ENCODE measurements around the gene ATXN7L3.
A peak's percentile ranks its signal among the peaks of the same experiment; 100 is the strongest.

ATXN7L3 gene

GRCh38 chr17:44198721-44199552 is 747 bp downstream of the ATXN7L3 start:
- DNase-seq = peak; percentile 59

DNA sequence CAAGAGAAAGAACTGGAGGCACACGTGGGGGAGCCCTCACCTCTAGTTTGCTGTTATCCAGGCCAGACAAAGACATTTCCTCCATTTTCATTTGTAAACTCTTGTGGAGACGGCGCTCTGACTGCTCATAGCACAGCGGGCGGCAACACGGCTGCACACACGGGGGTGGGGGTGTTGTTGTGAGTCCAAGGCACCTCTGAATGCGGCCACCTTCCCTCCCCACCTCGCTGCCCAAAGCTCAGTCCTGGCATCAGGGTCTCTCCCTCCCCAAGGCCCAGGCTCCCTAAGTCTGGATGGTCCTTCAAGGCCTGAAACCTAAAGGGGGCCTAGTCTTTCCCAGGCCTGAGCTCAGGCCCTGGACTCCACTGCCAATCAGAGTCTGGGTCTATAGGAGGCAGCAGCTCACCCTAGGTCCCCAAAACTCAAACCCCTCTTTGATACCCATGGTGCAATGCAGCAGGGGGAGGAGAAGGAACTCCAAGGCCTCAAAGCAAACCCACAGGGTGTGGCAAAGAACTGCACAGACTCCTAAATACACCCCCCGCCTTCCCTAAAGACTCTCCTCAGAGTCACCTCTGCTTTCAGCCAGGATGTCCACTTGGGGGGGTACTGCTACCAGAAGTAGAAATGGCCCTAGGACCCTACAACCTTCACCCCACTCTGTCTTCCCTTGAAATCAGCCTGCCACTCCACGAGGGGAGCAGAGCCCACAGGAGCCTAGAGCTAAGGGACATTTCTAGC is 1.5 kb downstream of the ATXN7L3 start:
- peak; percentile 75 for DNase-seq

- DNase-seq = no peak
Measured at GRCh38 chr17:44197107-44197506, 2.6 kb downstream of the ATXN7L3 start.

DNA sequence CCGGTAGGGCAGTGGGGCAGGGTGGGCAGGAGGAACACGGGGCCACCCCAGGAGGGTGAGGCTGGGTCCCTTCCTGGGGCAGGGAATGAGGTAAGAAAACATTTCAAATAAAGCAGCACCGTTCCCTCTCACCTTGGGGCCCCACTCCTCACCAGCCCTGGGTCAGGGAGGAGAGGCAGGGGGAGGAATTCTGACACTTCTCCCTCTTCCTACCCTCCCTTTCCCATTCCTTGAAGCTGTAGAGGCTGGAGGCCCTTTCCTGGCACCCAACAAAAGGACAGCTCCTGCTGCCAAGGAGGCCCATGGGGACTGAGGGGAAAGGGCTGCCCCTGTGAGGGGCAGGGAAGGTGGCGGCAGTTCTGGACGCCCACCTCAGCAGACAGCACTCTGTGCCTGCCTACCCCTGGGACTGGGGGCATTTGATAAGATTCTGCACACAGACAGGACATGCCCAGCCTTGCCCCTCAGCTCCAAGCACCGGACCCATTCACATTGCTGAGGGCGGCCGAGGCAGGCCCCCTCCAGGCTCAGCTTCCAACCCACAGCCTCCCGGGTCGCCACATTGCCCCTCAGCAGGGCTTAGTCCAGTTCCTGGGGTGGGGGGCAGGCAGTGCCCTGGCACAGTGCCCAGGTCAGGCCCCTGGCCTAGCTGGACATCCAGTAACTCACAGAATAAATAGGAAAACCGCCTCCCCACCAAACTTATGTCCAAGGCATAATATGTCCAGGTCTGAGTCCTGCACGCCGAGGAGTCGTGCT is 6.2 kb downstream of the ATXN7L3 start:
- DNase-seq = no peak

GRCh38 chr17:44192750-44193149 is 6.9 kb downstream of the ATXN7L3 start:
- no peak for DNase-seq

- DNase-seq = no peak
Measured at GRCh38 chr17:44191941-44192496, 7.7 kb downstream of the ATXN7L3 start.

- DNase-seq = no peak
Measured at GRCh38 chr17:44191369-44191768, 8.3 kb downstream of the ATXN7L3 start.

DNA sequence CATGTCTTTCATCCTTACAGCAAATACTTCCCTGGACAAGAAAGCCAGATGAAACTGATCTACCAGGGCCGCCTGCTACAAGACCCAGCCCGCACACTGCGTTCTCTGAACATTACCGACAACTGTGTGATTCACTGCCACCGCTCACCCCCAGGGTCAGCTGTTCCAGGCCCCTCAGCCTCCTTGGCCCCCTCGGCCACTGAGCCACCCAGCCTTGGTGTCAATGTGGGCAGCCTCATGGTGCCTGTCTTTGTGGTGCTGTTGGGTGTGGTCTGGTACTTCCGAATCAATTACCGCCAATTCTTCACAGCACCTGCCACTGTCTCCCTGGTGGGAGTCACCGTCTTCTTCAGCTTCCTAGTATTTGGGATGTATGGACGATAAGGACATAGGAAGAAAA is 9.2 kb downstream of the ATXN7L3 start:
- no peak for DNase-seq

DNA sequence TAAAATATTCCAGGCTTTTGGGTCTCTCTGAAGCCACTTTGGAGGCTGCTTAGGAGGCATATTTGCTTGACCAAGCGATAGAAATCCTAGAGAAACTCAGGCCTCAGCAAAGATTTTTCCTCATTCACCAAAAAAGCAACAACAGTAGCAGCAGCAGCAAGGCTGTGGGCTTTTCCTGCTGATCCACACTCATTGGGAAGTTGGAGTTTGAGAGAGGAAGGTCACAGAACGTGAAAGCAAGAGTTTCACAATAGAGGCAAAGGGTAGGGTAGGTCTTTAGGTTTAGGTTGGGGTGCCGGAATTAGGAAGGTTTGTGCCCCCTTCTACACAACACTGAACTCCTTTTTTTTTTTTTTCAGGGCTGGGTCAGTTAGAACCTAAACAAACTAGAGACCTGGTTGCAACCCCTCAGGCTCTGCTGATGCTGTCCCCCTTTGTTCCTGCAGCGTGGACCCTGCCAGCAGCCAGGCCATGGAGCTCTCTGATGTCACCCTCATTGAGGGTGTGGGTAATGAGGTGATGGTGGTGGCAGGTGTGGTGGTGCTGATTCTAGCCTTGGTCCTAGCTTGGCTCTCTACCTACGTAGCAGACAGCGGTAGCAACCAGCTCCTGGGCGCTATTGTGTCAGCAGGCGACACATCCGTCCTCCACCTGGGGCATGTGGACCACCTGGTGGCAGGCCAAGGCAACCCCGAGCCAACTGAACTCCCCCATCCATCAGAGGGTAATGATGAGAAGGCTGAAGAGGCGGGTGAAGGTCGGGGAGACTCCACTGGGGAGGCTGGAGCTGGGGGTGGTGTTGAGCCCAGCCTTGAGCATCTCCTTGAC is 10.9 kb downstream of the ATXN7L3 start:
- no peak for DNase-seq

GRCh38 chr17:44187131-44187899 is 12.4 kb downstream of the ATXN7L3 start:
- DNase-seq = no peak

- DNase-seq = peak; percentile 100
Measured at GRCh38 chr17:44186307-44187130, 13.2 kb downstream of the ATXN7L3 start, which contains the start of gene TMUB2. Gene TMUB2 (plus strand): TSS chr17:44186972. CDS start chr17:44187709, 737 bp downstream.

- no peak for DNase-seq
Measured at GRCh38 chr17:44184212-44184810, 15.4 kb downstream of the ATXN7L3 start.

DNA sequence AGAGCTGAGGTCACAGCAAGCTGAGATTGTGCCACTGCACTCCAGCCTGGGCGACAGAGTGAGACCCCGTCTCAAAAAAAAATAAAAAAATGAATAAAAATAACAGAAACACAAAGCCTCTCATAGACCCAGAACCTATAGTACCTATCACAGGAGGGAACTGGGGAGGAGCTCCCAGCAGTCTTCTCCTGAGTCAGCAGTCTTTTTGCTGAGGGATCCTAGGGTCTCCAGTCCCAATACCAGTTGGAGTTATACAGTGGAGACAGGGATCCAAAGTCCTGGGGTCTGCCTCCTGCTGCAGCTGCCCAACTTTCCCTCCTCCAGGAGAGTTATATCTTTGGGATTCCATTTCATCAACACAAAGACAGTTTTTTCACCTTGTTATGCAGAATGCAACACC is 16.7 kb downstream of the ATXN7L3 start:
- DNase-seq = no peak

DNA sequence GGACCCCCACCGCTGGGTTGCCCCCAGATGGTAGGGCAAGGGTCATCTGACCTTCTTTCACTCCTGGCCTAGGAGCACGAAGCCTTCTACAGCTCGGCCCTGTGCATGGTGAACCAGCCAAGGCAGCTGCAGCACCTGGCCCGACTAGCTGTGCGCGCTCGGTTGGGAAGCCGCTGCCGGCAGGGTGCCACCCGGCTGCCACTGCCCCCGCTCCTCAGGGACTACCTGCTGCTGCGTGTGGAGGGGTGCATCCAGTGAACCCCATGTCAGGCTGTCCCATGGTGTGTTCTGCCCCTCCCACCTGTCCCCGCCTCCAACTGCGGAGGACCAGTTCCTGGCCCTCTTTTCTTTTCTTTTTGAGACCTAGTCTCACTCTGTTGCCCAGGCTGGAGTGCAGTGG is 21.6 kb downstream of the ATXN7L3 start:
- DNase-seq = no peak

GRCh38 chr17:44177640-44178039 is 22.0 kb downstream of the ATXN7L3 start:
- no peak for DNase-seq

DNA sequence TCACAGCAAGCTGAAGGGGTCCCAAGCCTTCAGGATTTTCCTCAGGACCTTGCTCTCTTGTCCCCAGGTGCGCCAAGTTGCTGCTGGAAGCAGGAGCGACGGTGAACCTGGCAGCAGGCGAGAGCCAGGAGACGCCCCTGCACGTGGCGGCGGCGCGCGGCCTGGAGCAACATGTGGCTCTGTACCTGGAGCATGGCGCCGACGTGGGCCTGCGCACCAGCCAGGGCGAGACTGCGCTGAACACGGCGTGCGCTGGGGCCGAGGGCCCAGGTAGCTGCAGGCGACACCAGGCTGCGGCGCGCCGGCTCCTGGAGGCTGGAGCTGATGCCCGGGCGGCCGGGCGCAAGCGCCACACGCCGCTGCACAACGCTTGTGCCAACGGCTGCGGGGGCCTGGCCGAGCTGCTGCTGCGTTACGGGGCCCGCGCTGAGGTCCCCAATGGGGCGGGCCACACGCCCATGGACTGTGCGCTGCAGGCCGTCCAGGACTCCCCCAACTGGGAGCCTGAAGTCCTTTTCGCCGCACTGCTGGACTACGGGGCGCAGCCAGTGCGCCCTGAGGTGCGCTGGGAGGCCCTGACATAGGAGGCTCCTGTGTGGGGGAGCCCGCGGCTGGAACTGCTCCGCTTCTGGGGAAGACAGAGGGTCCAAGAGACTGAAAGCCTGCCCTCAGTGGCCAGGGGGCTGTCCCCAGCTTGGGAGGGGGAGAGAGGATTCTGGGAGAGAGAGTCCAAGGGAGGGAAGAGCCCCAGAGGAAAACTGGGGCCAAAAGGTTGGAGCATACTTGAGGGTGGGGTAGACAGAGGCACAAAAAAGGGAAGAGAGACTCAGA is 22.8 kb downstream of the ATXN7L3 start:
- DNase-seq = no peak

DNA sequence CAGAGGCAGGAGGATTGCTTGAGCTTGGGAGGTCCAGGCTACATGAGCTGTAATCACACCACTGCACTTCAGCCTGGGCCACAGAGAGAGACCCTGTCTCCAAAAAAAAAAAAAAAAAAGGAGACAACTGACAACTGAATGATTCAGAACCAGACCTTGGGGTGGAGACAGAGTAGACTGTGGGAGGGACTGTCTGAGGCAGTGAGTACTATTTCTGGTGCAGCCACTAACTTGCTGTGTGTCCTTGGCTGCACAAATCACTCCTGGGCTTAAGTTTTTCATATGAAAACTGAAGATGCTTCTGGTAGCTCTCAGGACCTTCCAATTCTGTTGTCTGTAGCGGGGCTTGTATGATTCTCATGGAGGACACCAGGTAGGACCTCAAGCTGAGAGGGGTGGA is 23.4 kb downstream of the ATXN7L3 start:
- DNase-seq = no peak

DNA sequence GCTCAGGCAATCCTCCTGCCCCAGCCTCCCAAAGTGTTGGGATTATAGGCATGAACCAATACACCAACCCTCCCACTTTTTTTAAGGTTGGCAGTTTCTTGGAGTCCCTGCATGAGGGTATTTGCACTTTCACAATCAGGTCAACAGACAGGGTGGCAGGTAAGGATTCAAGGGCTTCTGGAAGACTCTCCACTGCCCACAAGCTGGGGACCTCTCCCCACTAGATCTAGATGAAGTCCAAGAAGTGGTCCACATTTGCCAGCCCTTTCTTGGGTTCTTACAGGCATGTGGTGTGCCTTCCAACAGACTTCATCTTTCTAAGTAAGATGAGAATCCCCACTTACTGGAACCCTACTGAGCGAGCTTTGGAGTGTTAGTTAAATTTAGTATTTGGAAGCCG is 25.3 kb downstream of the ATXN7L3 start:
- no peak for DNase-seq

GRCh38 chr17:44171931-44172455 is 27.7 kb downstream of the ATXN7L3 start:
- DNase-seq = no peak
